Kidney (tissue), 14 donors: ENCODE data around the gene AIFM3. TPM values are rescaled to one million over a fixed set of nuclear protein-coding genes. Genes with fewer than 3 reads are reported as not detected.

Source experiments
- DNase-seq, 5 donors: peaks; one replicate each; pipeline ENCODE4 v3.0.0-alpha.2; 2013 to 2020
- FAIRE-seq: peaks from 2 replicates; lab custom pipeline; 2012; peaks lifted over from hg19 to GRCh38; lab: Jason Lieb, UNC
- H3K27ac ChIP-seq, 2 donors: one replicate each; pipeline ENCODE4 v1.7.0; 2013; ENCODE audit warnings: low read depth in 2 of 2, low read length in 2 of 2, inconsistent platforms in 1 of 2
- H3K27me3 ChIP-seq: one replicate; pipeline ENCODE4 v1.7.1; 2013; ENCODE audit warnings: low read length, inconsistent platforms; ENCODE audit not compliant: control insufficient read depth, insufficient read depth
- H3K36me3 ChIP-seq, 3 donors: one replicate each; pipeline versions ENCODE4 v1.7.0 to v1.7.1; 2013; ENCODE audit warnings: low read length in 3 of 3, control low read depth in 1 of 3, inconsistent platforms in 1 of 3; ENCODE audit not compliant: insufficient read depth in 3 of 3, control insufficient read depth in 2 of 3
- H3K4me1 ChIP-seq, 3 donors: one replicate each; pipeline versions ENCODE4 v1.7.0 to v1.7.1; 2013; ENCODE audit warnings: low read length in 3 of 3, inconsistent platforms in 1 of 3, low read depth in 1 of 3; ENCODE audit not compliant: control insufficient read depth in 2 of 3, insufficient read depth in 2 of 3
- H3K4me3 ChIP-seq, 3 donors: one replicate each; pipeline versions ENCODE4 v1.7.0 to v1.8.1; 2013; ENCODE audit warnings: low read length in 3 of 3, control low read depth in 1 of 3, inconsistent platforms in 1 of 3
- H3K9ac ChIP-seq, 3 donors: one replicate each; pipeline versions ENCODE4 v1.7.0 to v1.7.1; 2013; ENCODE audit warnings: low read length in 3 of 3, control low read depth in 1 of 3, inconsistent platforms in 1 of 3
- H3K9me3 ChIP-seq, 3 donors: one replicate each; pipeline versions ENCODE4 v1.7.0 to v1.7.1; 2013; ENCODE audit warnings: low read length in 3 of 3, control low read depth in 1 of 3, inconsistent platforms in 1 of 3; ENCODE audit not compliant: control insufficient read depth in 2 of 3, insufficient read depth in 1 of 3
- intact Hi-C: fragments of 100-400 bp; cut with DNase I; formaldehyde crosslinking; loops from one replicate; pipeline ENCODE4 v1.11.1; 2022
- polyA plus RNA-seq: library from polyadenylated mRNA; stranded (reverse); fragments of 350-450 nt; fragmentation: Illumina TruSeq; extraction: RNeasy Lipid Tissue Mini Kit (QIAGEN cat#74804); gene quantifications from one replicate; pipeline ENCODE4 v1.2.3, GENCODE V29; 2014; ENCODE audit warnings: low read depth, low replicate concordance; ENCODE audit not compliant: insufficient read depth
- total RNA-seq: library from RNA; stranded (reverse); fragmentation: NEBNext Ultra II Directional; extraction: Animal tissue kit (Norgen Biotek cat#: 25700); gene quantifications from one replicate; pipeline ENCODE4 v1.2.1, GENCODE V29; 2021
- TF ChIP-seq, protein P1 (sequence below): IDR thresholded peaks from 3 replicates; pipeline ENCODE4 v1.5.1; 2012; ENCODE audit warnings: mild to moderate bottlenecking, moderate library complexity, borderline replicate concordance; ENCODE audit not compliant: insufficient read depth; ENCODE audit errors: extremely low read depth
- donor health status: control.
- donor health status: control.
- donor health status: control.
- donor health status: control.
- donor health status: control.
- donor health status: DM: yes; HTN: yes; CAD: no.
- donor health status: Normal renal cell carcinoma (clear cell type).

AIFM3 gene
- total and polyA plus RNA-seq, 2 donors from 2014 or later: 3.1 to 4.4 TPM

DNA sequence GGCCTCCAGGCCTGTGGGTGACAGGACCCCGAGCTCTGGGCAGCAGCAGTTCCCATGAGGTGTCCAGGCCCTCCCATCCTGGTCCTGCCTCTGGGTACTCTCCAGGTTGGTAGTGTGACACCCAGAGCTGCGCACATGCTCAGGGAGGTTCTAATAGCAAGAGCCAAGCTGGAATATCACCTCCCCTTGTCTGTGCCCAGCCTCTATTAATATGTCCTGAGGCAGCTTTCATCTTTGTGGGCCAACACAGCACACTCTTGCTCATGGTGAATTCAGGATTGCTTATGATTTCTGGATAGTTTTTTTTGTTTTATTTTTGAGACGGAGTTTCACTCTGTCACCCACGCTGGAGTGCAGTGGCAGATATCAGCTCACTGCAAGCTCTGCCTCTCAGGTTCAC lies 51.3 kb downstream of the AIFM3 start:
- Histone ChIP-seq H3K4me1 (peaks cover 0 to 11% (median 5%) of the 10 kb centered on the region in 3 donors), H3K9me3 (no peaks in the 10 kb centered on the region), H3K27ac (no peak overlapping the region), H3K36me3 (no peaks in the 10 kb centered on the region), H3K27me3 (no peaks in the 10 kb centered on the region), H3K9ac (no peak overlapping the region), H3K4me3 (no peak overlapping the region)
- DNase-seq: no peak
- FAIRE-seq: no peak
- intact Hi-C loops: no loop called here
- TF ChIP-seq, protein P1, sequence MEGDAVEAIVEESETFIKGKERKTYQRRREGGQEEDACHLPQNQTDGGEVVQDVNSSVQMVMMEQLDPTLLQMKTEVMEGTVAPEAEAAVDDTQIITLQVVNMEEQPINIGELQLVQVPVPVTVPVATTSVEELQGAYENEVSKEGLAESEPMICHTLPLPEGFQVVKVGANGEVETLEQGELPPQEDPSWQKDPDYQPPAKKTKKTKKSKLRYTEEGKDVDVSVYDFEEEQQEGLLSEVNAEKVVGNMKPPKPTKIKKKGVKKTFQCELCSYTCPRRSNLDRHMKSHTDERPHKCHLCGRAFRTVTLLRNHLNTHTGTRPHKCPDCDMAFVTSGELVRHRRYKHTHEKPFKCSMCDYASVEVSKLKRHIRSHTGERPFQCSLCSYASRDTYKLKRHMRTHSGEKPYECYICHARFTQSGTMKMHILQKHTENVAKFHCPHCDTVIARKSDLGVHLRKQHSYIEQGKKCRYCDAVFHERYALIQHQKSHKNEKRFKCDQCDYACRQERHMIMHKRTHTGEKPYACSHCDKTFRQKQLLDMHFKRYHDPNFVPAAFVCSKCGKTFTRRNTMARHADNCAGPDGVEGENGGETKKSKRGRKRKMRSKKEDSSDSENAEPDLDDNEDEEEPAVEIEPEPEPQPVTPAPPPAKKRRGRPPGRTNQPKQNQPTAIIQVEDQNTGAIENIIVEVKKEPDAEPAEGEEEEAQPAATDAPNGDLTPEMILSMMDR: no peak

DNA sequence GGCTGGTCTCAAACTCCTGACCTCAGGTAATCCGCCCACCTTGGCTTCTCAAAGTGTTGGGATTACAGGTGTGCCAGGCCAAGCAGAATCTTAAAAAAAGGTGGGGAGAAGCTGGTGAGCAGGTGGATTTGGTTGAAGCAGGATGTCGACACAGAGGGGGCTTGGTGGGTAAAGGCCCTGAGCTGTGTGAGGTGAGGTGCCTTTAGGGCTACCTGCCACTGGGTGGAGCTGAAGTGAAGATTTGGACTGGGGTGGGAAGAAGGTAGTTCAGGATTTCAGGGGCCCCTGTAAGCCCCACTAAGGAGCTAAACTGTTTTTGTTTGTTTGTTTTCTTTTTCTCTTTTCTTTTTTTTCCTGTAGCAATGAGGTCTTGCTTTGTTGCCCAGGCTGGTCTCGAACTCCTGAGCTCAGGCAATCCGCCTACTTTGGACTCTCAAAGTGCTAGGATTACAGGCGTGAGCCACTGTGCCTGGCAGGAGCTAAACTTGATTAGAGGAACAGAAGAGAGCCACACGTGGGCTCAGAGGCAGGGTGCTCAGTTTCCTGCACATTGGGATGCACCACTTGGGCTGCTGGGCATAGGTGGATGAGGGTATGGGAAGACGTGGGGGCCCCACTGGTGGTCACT lies 53.9 kb downstream of the AIFM3 start:
- Histone ChIP-seq H3K9ac (no peak overlapping the region), H3K27me3 (no peaks in the 10 kb centered on the region), H3K4me1 (no peaks in the 10 kb centered on the region), H3K4me3 (no peak overlapping the region), H3K9me3 (no peaks in the 10 kb centered on the region), H3K27ac (no peak overlapping the region), H3K36me3 (no peaks in the 10 kb centered on the region)
- TF ChIP-seq, protein P1: no peak
- DNase-seq: no peak
- FAIRE-seq: no peak
- intact Hi-C loops: no loop called here

DNA sequence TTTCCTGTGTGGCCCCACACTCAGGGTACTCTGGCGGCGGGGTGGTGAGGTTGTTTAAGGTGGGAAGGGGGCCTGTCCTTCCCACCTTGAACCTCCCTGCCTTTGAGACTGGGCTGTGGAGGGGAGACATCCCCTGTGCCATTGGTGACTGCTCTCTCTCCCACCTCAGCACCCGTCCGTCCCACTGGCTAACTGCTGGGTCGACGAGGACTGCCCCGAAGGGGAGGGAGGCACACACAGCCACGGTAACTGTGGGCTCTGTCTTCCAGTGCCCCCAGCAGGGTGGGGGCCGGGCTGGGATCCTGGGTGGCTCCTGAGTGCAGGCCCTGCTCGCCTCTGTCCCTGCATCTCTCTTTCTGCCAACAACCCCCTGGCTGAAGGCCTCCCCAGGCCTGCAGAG lies 55.5 kb downstream of the AIFM3 start:
- Histone ChIP-seq H3K27ac (no peak overlapping the region), H3K9me3 (no peaks in the 10 kb centered on the region), H3K36me3 (no peaks in the 10 kb centered on the region), H3K4me3 (no peak overlapping the region), H3K4me1 (no peaks in the 10 kb centered on the region), H3K9ac (no peak overlapping the region), H3K27me3 (no peaks in the 10 kb centered on the region)
- intact Hi-C loops: no loop called here
- TF ChIP-seq, protein P1: no peak
- DNase-seq: no peak
- FAIRE-seq: no peak
